Activated CD4-positive, alpha-beta T cell treated with anti-CD3 and anti-CD28 coated beads for 4 hours (primary cell): Measurements from ENCODE around the gene GLYAT.

ENCODE experiments used
- DNase-seq, 2 donors: peaks; one replicate each; pipeline ENCODE4 v3.0.0-alpha.2; 2020

GLYAT gene, protein sequence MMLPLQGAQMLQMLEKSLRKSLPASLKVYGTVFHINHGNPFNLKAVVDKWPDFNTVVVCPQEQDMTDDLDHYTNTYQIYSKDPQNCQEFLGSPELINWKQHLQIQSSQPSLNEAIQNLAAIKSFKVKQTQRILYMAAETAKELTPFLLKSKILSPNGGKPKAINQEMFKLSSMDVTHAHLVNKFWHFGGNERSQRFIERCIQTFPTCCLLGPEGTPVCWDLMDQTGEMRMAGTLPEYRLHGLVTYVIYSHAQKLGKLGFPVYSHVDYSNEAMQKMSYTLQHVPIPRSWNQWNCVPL

DNA sequence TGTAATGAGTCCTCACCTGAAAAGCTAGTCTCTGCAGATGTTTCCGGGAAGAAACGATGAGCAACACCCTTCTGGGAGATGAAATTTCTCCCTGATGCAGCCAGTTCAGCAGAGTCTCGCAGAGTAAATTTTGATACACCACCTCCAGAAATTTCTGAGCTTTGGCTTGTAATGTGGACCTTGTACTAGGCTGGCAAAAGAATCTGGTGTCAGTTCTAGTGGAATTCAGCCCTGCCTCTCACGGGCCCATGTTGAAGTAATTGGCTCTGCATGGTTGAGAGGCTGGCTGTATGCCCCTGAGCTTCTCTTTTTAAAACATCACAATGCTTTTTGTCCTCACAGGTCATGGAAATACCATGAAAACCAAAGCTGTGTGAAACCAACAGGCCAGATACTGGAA, at the start of gene GLYAT:
Gene GLYAT (minus strand): TSS at position 125 of the 400 bp plus-strand sequence. CDS start 7,447 bp downstream, outside the sequence.
- no peak for DNase-seq

DNA sequence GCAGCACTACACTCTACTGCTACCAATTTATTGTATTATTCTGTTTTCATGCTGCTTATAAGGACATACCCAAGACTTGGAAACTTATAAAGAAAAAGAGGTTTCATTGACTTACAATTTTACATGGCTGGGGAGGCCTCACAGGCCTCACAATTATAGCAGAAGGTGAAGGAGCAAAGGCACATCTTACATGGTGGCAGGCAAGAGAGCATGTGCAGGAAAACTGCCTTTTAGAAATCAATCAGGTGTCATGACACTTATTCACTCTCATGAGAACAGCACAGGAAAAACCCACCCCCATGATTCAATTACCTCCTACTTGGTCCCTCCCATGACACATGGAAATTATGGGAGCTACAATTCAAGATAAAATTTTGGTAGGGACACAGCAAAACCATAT, 49.6 kb upstream of the GLYAT start:
- DNase-seq, result no peak

DNA sequence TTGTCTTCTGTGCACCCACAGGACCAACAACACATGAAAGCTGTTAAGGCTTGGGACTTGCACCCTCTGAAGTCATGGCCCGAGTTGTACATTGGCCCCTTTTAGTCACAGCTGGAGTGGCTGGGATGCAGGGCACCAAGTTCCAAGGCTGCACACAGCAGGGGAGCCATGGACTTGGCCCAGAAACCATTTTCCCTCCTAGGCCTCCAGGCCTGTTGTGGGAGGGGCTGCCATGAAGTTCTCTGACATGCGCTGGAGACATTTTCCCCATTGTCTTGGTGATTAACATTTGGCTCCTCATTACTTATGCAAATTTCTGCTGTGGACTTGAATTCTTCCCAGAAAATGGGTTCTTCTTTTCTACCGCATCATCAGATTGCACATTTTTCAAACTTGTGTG, 48.8 kb upstream of the GLYAT start:
- DNase-seq, result no peak

DNA sequence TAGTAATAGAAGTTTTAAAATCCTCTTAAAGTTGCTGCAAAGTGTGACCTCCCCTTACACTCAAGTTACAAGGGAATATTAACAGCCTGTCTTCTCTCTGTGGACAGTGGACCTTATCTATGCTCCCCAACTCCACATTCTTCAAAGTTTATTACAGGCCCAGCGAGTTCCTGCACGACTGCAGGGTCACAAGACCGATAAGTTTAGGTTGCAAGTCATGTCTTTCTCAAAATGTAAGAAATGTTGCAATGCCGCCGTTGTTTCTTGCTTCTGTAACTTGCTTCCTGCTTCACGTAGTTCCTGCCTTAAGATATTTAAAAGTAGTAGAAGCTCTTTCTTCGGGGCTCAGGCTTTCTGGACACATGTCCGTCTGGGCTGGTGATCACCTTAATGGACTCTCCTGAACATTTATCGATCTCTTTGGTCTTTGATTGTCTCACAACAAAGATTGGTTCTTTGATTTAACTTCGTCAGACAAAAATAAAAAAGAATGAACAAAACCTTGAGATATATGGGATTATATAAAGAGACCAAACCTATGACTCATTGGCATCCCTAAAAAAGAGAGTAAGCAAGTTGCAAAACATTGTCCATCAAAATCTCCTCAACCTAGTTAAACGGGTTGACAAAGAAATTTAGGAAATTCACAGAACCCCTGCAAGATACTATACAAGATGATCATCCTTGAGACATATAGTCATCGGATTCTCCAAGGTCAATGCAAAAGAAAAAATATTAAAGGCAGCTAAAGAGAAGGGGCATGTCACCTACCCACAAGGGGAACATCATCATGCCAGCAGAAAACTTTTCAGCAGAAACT, 45.4 kb upstream of the GLYAT start:
- DNase-seq, result no peak

DNA sequence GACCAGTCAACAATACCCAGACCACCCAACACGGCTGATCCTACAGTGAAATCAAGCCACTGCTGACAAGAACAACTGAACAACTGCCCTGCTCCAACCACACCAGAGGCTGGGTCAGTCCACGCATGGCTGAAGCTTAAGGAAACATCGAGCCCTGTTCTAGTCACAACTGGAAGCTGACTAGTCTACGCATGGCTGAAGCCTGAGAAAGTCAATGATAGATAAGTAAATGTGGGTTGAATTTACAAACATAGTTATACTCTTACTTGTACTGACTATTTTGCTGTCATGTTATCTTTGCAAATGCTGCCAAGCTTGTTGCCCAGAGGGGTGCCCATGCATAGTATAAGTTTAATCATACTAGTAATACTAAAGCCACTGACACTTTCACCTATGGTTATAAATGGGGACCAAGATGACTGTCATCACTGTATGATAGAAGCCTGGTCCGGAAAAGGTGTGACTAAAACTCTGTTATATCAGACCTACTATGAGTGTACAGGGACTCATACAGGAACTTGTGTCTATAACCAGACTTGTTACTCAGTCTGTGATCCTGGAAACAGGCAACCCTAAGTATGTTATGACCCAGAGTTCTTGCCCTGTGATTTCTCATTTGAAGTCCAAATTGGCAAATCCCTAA, 43.4 kb upstream of the GLYAT start:
- no peak for DNase-seq

DNA sequence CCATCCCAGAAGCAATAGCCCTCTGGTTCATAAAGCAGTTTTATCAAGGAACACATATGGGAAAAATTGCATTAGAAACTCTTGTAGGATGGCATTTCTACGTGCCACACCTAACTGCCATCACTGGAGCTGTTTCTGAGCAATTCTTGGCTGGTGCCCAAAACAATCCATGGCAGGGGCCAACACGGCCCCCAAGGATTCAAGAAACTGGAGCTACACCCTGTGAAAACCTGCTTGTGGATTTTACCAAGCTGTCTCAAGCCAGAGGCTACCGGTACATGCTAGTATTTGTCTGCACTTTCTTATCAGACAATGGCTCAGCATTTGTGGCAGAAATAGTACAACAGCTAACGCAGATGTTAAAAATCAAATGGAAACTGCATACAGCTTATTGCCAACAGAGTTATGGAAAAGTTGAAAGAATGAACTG, 42.4 kb upstream of the GLYAT start:
- no peak for DNase-seq

DNA sequence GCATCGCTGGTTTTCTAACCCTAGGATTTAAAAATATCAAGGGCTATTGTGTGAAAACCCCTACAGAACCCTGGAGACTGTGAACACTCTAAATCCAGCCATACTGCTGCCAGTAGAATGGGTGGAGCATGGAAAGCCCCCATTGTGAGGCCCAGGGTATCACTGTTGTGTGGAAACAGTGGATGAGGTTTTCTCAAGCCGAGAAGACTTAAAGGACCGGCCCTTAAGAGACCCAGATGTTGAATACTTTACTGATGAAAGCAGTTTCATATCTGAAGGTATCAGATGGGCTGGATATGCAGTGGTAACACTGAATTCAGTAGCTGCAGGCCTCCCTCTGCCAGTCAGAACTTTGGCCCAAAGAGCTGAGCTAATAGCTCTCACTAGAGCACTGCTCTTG, 41.6 kb upstream of the GLYAT start:
- DNase-seq, result no peak

DNA sequence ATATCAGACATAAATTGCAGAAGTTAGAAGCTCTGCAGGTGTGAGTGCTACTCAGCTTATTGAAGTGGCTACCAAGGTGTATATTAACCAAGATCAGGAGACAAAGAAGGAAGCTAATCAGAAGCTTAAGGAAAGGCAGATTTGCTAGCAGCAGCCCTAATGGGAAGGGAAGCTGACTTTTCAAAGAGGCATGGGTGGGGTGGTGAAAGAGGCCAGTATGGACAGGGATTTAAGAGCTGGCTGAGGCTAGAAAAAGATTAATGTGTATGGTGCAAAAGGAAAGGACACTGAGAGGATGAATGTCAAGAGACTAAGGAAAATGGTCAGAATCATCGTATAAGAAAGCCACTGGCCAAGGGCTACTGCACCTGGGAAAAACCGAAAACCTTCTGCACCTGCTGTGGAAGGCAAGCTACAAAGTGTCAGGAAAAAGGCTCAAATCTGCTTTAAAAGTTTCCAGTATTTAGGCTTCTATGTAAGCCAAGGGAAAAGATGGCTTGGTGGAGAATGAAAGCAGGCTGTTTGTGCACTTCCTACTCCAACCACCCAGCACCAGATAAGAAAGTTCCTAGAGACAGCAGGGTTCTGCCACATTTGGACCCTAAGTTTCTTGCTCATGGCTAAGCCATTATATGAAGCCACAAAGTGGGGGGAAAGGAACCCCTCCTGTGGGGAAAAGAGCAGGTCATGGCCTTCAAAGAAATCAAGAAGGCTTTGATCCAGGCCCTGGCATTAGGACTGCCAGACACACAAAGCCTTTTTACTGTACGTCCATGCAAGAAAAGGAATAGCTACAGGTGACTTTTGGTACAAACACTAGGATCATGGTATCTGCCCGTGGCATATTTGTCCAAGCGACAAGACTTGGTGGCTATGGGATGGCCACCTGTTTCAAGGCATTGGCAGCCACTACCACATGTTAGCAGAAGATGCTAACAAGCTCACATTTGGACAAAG, 40.9 kb upstream of the GLYAT start:
- no peak for DNase-seq

DNA sequence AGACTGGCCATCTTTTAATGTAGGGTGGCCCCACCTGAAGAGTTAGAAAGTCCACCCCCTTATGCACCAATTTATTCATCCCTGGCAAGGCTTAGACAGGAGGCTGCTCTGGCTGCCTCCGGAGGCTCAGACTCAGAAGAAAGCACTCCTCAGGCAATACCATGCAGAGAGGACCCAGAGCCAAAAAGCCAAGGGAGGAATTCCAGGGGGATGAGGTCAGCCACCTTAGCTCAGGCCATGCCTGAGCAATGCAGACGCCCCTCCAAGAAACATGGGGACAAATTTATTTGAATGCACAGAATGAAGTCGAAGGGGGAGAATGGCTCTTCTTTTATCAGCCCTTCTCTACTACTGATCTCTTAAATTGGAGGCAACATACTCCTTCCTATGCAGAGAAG, 39.7 kb upstream of the GLYAT start:
- DNase-seq, result no peak

DNA sequence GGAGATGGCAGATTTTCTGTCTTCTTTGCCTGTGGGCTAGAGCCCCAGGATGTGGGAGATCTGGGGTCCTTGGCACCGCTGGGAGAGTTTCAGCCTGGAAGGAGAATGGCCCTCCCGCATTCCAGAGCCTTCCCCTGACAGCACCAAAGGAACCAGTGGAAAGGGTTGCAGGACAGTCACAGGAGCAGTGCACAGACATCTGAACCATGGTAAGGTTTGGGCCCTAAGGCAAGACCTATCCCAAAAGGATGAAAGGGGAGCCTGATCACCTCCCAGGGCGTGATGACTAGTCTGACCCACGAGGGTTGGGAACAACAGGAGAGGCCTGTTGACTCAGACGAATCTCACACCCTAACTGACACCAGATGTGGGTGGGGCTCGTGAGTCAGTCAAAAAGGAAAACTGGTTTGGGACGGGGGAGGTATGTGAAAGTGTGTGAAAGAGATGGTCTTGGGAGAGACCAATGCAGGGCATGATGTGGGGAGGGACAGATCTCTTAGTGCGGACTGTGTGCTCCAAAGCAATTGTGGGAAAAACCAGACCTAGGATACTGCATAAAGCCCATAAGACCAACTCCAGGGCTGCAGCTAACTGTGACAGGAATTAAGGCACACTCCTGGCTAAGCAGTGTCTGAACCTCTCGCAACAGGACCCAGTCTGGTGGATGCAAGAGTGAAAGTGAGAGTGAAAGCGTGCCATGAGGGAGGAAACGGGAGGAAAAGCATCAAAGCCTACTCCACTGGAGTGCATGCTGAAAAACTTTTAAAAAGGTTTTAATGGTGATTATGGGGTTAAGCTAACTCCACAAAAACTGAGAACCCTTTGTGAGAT, 39.1 kb upstream of the GLYAT start:
- DNase-seq, result no peak

DNA sequence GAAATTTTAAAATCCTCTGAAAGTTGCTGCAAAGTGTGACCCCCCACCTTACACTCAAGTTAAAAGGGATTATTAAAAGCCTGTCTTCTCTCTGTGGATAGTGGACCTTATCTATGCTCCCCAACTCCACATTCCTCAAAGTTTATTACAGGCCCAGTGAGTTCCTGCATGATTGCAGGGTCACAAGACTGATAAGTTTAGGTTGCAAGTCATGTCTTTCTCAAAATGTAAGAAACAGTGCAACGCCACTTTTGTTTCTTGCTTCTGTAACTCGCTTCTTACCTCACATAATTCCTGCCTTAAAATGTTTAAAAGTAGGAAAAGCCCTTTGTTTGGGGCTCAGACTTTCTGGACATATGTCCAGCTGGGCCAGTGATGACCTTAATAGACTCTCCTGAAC, 38.4 kb upstream of the GLYAT start:
- DNase-seq, result no peak

DNA sequence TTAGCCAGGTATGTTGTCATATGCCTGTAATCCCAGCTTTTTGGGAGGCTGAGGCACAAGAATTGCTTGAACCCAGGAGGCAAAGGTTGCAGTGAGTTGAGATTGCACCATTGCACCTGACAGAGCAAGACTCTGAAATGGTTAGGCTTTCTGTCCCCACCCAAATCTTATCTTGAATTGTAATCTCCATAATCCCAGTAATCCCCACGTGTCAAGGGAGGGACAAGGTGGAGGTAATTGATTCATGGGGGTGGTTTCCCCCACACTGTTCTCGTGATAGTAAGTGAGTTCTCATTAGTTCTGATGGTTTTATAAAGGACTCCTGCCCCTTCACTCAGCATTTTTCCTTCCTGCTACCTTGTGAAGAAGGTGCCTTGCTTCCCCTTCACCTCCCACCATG, 37.6 kb upstream of the GLYAT start:
- DNase-seq, result no peak

DNA sequence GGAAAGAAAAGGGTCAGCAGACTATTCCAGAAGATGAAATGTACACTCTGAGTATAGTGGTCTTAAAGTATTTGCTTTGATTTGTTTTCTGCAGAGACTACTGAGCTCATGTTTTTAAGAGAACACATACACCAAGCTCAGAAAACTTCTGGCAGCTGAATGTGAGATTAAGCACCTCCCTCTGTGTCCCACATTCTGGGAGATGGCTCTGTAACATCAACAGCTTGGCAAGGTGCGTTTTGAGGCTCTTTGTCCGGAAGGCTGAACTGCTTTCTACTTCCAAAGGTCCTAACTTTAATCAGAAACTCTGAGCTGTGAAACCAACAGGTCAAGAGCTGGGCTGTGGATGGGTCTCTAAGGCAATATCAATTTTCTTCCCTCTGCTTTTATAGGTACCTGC, 36.4 kb upstream of the GLYAT start:
- no peak for DNase-seq

DNA sequence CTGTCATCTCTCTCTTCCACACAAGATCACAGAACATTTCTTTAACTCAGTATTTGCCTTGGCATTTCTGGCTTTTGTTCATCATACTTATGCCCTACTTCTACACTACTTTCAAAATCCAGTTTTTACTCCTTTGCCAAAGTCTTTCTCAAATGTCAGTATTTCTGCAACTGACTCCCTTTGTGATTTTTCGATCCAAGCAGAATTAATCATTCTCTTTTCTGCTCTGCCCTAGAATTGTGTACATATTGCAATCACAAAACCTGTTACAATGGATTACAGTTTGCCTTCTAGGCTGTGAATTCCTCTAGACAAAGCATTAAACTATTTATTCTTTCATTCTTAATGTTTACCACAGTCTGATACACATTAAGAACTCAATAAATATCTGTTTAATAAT, 33.3 kb upstream of the GLYAT start:
- no peak for DNase-seq

DNA sequence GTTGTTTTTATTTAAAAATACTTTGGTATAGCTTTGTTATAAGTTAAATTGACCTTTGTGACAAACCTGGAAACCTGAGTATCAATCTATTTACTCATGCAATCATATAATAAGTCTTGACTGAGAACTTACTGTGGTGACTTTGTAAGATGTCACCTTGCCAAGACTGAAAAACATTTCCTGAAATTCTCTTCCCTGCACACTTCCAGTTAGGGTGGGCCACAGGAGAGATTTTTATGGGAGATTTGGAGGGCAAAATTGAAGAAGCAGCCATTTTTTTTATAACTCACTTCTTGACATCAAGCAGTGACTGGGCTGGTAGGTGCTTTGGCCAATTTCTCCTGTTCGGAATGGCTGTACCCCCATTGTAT, 31.4 kb upstream of the GLYAT start:
- DNase-seq, result no peak

DNA sequence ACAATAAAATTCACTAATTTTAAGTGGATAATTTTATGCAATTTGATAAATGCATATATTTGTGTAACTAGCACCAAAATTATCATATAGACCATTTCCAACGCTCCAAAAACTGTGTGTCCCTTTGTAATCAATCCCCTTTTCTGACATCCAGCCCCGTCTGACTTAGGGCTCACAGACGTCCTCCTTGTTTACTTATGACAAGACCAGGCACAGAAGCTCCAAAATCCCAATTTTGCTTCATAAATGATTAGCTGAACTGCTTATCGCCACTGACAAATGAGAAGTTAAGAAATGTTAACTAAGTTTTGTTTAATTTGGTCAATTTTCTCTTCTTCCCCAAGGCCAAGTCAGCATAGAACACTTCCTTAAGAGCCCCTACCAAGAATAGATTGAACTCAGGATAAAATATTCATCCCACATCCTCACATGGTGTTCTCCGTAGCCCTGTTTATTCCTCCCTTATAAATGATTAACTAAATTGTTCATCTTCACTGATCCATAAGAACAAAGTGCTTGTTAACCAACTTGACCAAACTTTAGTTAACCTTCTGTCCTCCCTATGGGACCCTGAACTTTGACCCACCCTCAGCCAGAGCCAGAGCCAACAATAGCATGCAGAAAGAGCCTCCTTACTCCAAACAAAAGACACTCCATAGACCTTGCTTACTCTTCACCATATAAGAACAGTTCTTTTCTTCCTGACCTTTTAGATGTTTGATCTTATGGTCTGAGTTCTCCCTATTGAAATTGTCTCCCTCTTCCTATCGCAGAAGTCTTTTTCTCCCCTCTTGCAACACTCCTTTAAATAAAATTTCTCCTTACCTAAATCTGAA, 30.8 kb upstream of the GLYAT start:
- DNase-seq, result no peak

DNA sequence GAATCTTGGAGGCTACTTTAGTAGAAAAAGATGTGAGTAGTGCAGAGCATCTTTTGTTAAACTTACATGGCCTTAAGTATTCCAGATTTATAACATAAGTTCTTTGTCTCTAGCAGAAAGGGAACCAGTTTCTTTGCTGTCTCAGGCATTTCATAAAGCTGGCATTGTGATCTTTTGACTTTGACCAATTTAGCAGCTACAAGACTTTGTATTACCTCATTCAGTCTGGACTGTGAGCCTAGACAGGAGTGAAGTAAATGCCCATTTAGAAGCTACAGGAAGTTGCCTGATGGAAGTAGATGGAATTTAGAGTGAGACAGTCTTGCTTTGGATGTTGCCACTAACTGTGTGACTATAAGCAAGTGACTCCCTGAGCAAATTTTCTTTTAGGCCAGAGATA, 25.7 kb upstream of the GLYAT start:
- no peak for DNase-seq

DNA sequence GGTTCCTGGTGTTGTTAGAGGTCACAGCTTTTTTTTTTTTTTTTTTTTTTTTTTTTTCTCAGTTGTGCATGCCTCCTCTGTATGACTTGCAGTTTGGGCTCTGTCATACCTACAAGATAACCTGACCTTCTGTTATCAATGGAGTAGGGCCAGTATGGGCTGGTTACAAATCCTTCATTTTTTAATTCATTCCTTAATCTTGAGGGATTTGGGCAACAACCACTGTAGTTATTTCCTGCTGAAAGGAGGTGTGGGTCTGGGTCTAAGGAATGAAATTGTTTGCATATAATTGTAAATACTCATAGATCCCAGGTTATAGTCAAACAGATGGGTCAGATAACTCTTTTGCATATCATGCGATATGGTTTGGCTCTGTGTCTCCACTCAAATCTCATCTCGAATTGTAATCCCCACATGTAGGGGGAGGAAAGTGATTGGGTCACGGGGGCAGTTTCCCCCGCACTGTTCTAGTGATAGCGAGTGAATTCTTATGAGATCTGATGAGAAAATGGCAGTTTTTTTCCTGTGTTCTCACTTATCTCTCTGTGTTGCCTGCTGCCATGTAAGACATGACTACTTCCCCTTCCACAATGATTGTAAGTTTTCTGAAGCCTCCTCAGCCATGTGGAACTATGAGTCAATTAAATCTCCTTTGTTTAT, 14.1 kb upstream of the GLYAT start:
- no peak for DNase-seq

DNA sequence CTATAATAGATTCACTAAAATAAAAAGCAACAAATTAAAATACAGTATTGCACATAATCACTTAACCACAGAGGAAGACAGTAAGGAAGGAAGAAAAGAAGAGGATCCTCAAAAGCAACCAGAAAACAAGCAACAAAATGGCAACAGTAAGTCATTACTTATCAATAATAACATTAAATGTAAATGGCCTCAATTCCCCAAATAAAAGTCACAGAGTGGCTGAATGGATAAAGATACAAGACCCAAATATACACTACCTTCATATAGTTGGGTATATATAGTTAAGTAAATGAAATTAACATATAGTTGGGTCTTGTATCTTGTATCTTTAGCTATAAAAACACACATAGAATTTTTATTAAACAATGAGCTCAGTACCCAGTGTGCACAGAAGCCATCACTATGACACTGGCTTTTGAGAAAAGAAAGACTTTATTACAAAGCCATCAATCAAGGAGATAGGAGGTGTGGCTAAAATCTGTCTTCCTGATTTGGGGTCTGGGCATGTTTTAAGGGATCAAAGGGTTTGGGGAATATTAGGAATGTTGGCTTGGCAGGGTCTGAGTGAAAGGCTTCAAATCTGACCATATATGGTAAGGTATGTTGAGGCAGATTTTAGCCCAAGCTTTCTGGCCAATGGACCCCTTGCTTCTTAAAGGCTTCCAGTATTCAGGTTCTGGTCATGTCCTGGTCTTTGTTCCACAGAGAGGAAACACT, 13.4 kb upstream of the GLYAT start:
- no peak for DNase-seq
